OCI-LY7 (cell line): Measurements from ENCODE around the gene ATP9B.

Experiments used
- CTCF ChIP-seq: fragments of 200-600 bp; sonication (generic); conservative IDR thresholded peaks from 2 replicates; pipeline ENCODE4 v1.5.1; 2014; ENCODE audit warnings: mild to moderate bottlenecking, antibody characterized with exemption, low read length, moderate library complexity, mixed read lengths
- EZH2phosphoT487 ChIP-seq: fragments of 200-600 bp; sonication (generic); IDR thresholded peaks from 2 replicates; pipeline ENCODE4 v1.6.1; 2018; ENCODE audit warnings: low read depth, borderline replicate concordance, mild to moderate bottlenecking, mixed run types, antibody characterized with exemption, low read length, moderate library complexity, mixed read lengths

- TF ChIP-seq CTCF: no peak
- no peak for TF ChIP-seq EZH2phosphoT487
Observed at GRCh38 chr18:79071037-79071436, 1.8 kb downstream of the ATP9B start.
